ENCODE measurements around the gene ALKAL2. TPM values are rescaled to one million over a fixed set of nuclear protein-coding genes. Genes with fewer than 3 reads are reported as not detected.

The ALKAL2 gene
- total and polyA plus RNA-seq, 10 of the 15 experiments (the other 5 are each of a cell fraction or from before 2014, with no cell fraction given): 0.11 to 0.29 (median 0.11) TPM; not detected in 7

- no peaks in the 10 kb centered on the region for H4K20me1 ChIP-seq (ENCODE audit: control insufficient read depth, insufficient read depth)
- no peak overlapping the region for H3K27ac ChIP-seq (ENCODE audit: control insufficient read depth, insufficient read depth)
- peaks cover 2 to 3% of the 10 kb centered on the region in 2 experiments; a peak in 2 of 4 replicates for H3K27me3 ChIP-seq (replicated peaks in 1 of 2; ENCODE audit: control insufficient read depth in 2 of 2, insufficient read depth in 2 of 2, low read length in 1 of 2)
- BruUV-seq (replicated peaks): no TSS peak
- CTCF ChIA-PET: no interaction called here
- H3K36me3 ChIP-seq (ENCODE audit: control insufficient read depth in 2 of 2, insufficient read depth in 2 of 2, low read length in 1 of 2): peaks cover under 1 to 5% of the 10 kb centered on the region in 2 experiments; a peak in 3 of 4 replicates
- DNase-seq (ENCODE audit: low read depth, low spot score): no peak
- RAD21 ChIA-PET (ENCODE audit: unreplicated experiment): no interaction called here
- H2AFZ ChIP-seq (ENCODE audit: control insufficient read depth, low read depth, low read length): no peak overlapping the region
- no peak for ATAC-seq
- H3K4me3 ChIP-seq: no peak overlapping the region
- SMC1A ChIA-PET (ENCODE audit: uncharacterized antibody, unreplicated experiment): interaction anchor here (1.0 kb wide), 1 partner anchor 14 kb away, joined by 4 read pairs; no protein-coding TSS in a partner anchor
- TF ChIP-seq ZNF217 (IDR thresholded peaks at IDR 0.05): no peak
- TF ChIP-seq ZNF274 (IDR thresholded peaks at IDR 0.05; ENCODE audit: insufficient read depth, insufficient read length): no peak
- TF ChIP-seq RBBP5 (conservative IDR thresholded peaks at IDR 0.05): no peak
- WGBS (ENCODE audit: insufficient coverage, insufficient replicate concordance, low lambda C conversion rate, missing lambda C conversion rate): 74% methylated on average over 20 of the region's 20 CpGs
- H3K9ac ChIP-seq (ENCODE audit: control insufficient read depth, insufficient read depth, low read length): no peak overlapping the region
- H3K9me3 ChIP-seq (replicated peaks; ENCODE audit: control insufficient read depth, insufficient read depth, low read length): no peaks in the 10 kb centered on the region
- H3K79me2 ChIP-seq (ENCODE audit: control insufficient read depth, insufficient read depth, low read length): no peaks in the 10 kb centered on the region
- intact Hi-C loops (cut with micrococcal nuclease; ENCODE audit: unreplicated experiment): no loop called here
- peak overlapping the region; percentile 25; the same call in 1 of the 2 replicates for H3K4me2 ChIP-seq (ENCODE audit: control insufficient read depth, insufficient read depth)
- no peak for FAIRE-seq
- no peaks in the 10 kb centered on the region for H3K4me1 ChIP-seq (ENCODE audit: control insufficient read depth, insufficient read depth, low read length)
- POLR2A ChIA-PET: no interaction called here
- in situ Hi-C loops (cut with MboI): no loop called here
Observed at GRCh38 chr2:286774-287392, 1.0 kb downstream of the ALKAL2 start.

DNA sequence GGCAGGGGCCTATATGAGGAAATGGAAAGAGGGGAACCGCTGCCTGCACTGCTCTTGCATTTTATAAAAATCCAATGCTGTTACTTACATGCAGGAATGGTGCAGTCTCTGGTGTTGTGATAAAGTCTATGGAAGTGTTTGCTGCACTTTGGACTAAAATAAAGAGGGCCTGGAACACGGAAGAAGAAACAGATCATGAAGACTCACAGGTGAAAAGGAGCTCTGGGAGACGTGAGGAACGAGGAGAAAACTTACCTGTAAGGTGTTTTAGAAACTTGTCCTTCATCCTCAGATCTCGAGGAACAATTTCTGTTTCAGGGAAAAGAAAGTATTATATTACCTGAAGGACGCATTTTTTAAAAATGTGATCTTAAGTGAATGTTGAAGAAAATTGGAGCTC lies 1.9 kb downstream of the ALKAL2 start:
- SMC1A ChIA-PET (ENCODE audit: uncharacterized antibody, unreplicated experiment): interaction anchor here (0.6 to 1.0 kb wide), 2 partner anchors 14 to 117 kb away, joined by 4 read pairs; no protein-coding TSS in a partner anchor
- Histone ChIP-seq H3K27me3 (replicated peaks in 1 of 2; ENCODE audit: control insufficient read depth in 2 of 2, insufficient read depth in 2 of 2, low read length in 1 of 2) (peaks cover 2 to 3% of the 10 kb centered on the region in 2 experiments; a peak in 2 of 4 replicates), H3K36me3 (ENCODE audit: control insufficient read depth in 2 of 2, insufficient read depth in 2 of 2, low read length in 1 of 2) (peaks cover 6 to 11% of the 10 kb centered on the region in 2 experiments; a peak in 3 of 4 replicates), H3K4me2 (ENCODE audit: control insufficient read depth, insufficient read depth) (no peak overlapping the region), H3K9me3 (replicated peaks; ENCODE audit: control insufficient read depth, insufficient read depth, low read length) (no peaks in the 10 kb centered on the region), H4K20me1 (ENCODE audit: control insufficient read depth, insufficient read depth) (no peaks in the 10 kb centered on the region), H2AFZ (ENCODE audit: control insufficient read depth, low read depth, low read length) (no peak overlapping the region), H3K4me1 (ENCODE audit: control insufficient read depth, insufficient read depth, low read length) (no peaks in the 10 kb centered on the region), H3K4me3 (no peak overlapping the region), H3K9ac (ENCODE audit: control insufficient read depth, insufficient read depth, low read length) (no peak overlapping the region), H3K27ac (ENCODE audit: control insufficient read depth, insufficient read depth) (no peak overlapping the region), H3K79me2 (ENCODE audit: control insufficient read depth, insufficient read depth, low read length) (no peaks in the 10 kb centered on the region)
- RAD21 ChIA-PET (ENCODE audit: unreplicated experiment): interaction anchor here (1.2 kb wide), 1 partner anchor 40 kb away, joined by 4 read pairs; no protein-coding TSS in a partner anchor
- POLR2A ChIA-PET: no interaction called here
- in situ Hi-C loops (cut with MboI): no loop called here
- intact Hi-C loops (cut with micrococcal nuclease; ENCODE audit: unreplicated experiment): no loop called here
- DNase-seq (ENCODE audit: low read depth, low spot score) (no peak), ATAC-seq (no peak), FAIRE-seq (no peak)
- BruUV-seq (replicated peaks): no TSS peak
- 79% methylated on average over 6 of the region's 6 CpGs for WGBS (ENCODE audit: insufficient coverage, insufficient replicate concordance, low lambda C conversion rate, missing lambda C conversion rate)
- CTCF ChIA-PET: interaction anchor here (0.7 kb wide), 1 partner anchor 12 kb away, joined by 3 read pairs; no protein-coding TSS in a partner anchor
- no peak for TF ChIP-seq NFIC (IDR thresholded peaks at IDR 0.05; ENCODE audit: low read depth, low read length)
- no peak for TF ChIP-seq SUPT20H (IDR thresholded peaks at IDR 0.05; ENCODE audit: borderline replicate concordance, control insufficient read depth, low read depth, low read length)
- no peak for TF ChIP-seq NFYA (IDR thresholded peaks at IDR 0.05; ENCODE audit: borderline replicate concordance, low read depth, low read length)
- TF ChIP-seq NBN (IDR thresholded peaks at IDR 0.05): no peak
- TF ChIP-seq, protein P1, sequence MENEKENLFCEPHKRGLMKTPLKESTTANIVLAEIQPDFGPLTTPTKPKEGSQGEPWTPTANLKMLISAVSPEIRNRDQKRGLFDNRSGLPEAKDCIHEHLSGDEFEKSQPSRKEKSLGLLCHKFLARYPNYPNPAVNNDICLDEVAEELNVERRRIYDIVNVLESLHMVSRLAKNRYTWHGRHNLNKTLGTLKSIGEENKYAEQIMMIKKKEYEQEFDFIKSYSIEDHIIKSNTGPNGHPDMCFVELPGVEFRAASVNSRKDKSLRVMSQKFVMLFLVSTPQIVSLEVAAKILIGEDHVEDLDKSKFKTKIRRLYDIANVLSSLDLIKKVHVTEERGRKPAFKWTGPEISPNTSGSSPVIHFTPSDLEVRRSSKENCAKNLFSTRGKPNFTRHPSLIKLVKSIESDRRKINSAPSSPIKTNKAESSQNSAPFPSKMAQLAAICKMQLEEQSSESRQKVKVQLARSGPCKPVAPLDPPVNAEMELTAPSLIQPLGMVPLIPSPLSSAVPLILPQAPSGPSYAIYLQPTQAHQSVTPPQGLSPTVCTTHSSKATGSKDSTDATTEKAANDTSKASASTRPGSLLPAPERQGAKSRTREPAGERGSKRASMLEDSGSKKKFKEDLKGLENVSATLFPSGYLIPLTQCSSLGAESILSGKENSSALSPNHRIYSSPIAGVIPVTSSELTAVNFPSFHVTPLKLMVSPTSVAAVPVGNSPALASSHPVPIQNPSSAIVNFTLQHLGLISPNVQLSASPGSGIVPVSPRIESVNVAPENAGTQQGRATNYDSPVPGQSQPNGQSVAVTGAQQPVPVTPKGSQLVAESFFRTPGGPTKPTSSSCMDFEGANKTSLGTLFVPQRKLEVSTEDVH (IDR thresholded peaks at IDR 0.05; ENCODE audit: low read depth, partially characterized antibody): no peak
- no peak for TF ChIP-seq ESRRA (IDR thresholded peaks at IDR 0.05; ENCODE audit: low read length)
- TF ChIP-seq SMAD5 (IDR thresholded peaks at IDR 0.05; ENCODE audit: low read depth): no peak
- no peak for TF ChIP-seq PML (IDR thresholded peaks at IDR 0.05; ENCODE audit: low read length)
- no peak for TF ChIP-seq POLR2AphosphoS2 (IDR thresholded peaks at IDR 0.05; ENCODE audit: low read depth, low read length)

Measured in GM12878 (cell line).